Smooth muscle cell (in vitro differentiated cells): ENCODE results near the gene C11orf68. TPM values are rescaled to one million over a fixed set of nuclear protein-coding genes. Genes with fewer than 3 reads are reported as not detected.

Experiments used
- DNase-seq: peaks from one replicate; lab custom pipeline; 2025; ENCODE audit not compliant: unreplicated experiment; lab: John Stamatoyannopoulos, UW
- H2AFZ ChIP-seq: fragments of 200-600 bp; sonication (generic); 2 replicates; pipeline ENCODE4 v1.6.0; 2016; ENCODE audit warnings: antibody characterized with exemption, low read depth, mild to moderate bottlenecking
- H3F3A ChIP-seq: fragments of 200-600 bp; sonication (generic); 2 replicates; pipeline ENCODE4 v1.6.0; 2017; ENCODE audit warnings: antibody characterized with exemption, low read depth
- H3K27ac ChIP-seq: fragments of 200-600 bp; sonication (generic); 2 replicates; pipeline ENCODE4 v1.5.1; 2016; ENCODE audit warnings: low read depth, mild to moderate bottlenecking
- H3K27me3 ChIP-seq: fragments of 200-600 bp; sonication (generic); 2 replicates; pipeline ENCODE4 v1.6.1; 2016; ENCODE audit warnings: low read depth, mild to moderate bottlenecking
- H3K36me3 ChIP-seq: fragments of 200-600 bp; sonication (generic); 2 replicates; pipeline ENCODE4 v1.5.1; 2016; ENCODE audit warnings: low read depth
- H3K4me1 ChIP-seq: fragments of 200-600 bp; sonication (generic); 2 replicates; pipeline ENCODE4 v1.5.1; 2016; ENCODE audit warnings: low read depth
- H3K4me2 ChIP-seq: fragments of 200-600 bp; sonication (generic); 2 replicates; pipeline ENCODE4 v1.6.0; 2016; ENCODE audit warnings: mild to moderate bottlenecking
- H3K4me3 ChIP-seq: fragments of 200-600 bp; sonication (generic); 2 replicates; pipeline ENCODE4 v1.5.1; 2016; ENCODE audit warnings: mild to moderate bottlenecking
- H3K79me2 ChIP-seq: fragments of 200-600 bp; sonication (generic); 2 replicates; pipeline ENCODE4 v1.6.0; 2016; ENCODE audit warnings: low read depth, mild to moderate bottlenecking
- H3K9ac ChIP-seq: fragments of 200-600 bp; sonication (generic); 2 replicates; pipeline ENCODE4 v1.6.0; 2016; ENCODE audit warnings: low read depth
- H3K9me3 ChIP-seq: fragments of 200-600 bp; sonication (generic); replicated peaks from 2 replicates; pipeline ENCODE4 v1.5.1; 2016; ENCODE audit warnings: low read depth
- H4K20me1 ChIP-seq: fragments of 200-600 bp; sonication (generic); 2 replicates; pipeline ENCODE4 v1.6.0; 2016; ENCODE audit warnings: low read depth
- WGBS: methylation state at CpG from one replicate; pipeline ENCODE4 v1.1.7; 2016; ENCODE audit warnings: low lambda C conversion rate; 5-methylcytosine and 5-hydroxymethylcytosine counted together
- polyA plus RNA-seq: library from polyadenylated mRNA; unstranded; fragments of >200 nt; fragmentation: Nextera tagmentation; extraction: Ambion mirVana; gene quantifications from 2 replicates; pipeline ENCODE4 v1.2.1, GENCODE V29; 2016
- total RNA-seq: library from RNA; depleted of rRNA; stranded (reverse); fragments of >200 nt; gene quantifications from 2 replicates; pipeline ENCODE4 v1.2.3, GENCODE V29; 2014
- TF ChIP-seq, protein P1 (sequence below): fragments of 200-600 bp; sonication (generic); IDR thresholded peaks from 2 replicates; pipeline ENCODE4 v1.5.1; 2017; ENCODE audit warnings: borderline replicate concordance, mild to moderate bottlenecking, antibody characterized with exemption; ENCODE audit not compliant: insufficient read depth, poor library complexity, severe bottlenecking

C11orf68 gene
- total and polyA plus RNA-seq, 2 experiments from 2014 or later, result 41.2 to 99.5 TPM

DNA sequence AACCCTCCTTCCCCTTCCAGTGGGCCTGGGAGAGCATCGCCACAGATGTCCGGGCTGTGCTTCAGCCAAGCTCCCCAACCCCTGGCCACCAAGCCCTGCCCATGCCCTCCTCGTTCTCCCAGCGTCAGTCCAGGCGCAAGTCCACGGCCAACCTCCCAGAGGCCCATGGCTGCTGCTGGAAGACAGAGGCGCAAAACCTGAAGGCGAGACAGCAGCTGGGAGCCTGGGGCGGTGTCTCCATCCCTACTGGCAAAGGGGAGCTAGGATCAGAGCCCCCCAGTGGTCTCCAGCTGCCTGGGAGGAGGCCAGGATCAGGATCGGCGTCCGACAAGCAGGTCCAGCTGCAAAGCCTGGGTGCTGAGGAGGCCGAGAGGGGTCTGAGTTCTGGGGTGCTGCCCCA lies 28.3 kb upstream of the C11orf68 start:
- H3K36me3 ChIP-seq, result no peaks in the 10 kb centered on the region
- no peak for DNase-seq
- WGBS, result 86% methylated on average over 13 of the region's 13 CpGs
- H3K9ac ChIP-seq, result no peak overlapping the region
- no peaks in the 10 kb centered on the region for H3K9me3 ChIP-seq
- H3K4me1 ChIP-seq, result peaks cover 5% of the 10 kb centered on the region
- H3K4me3 ChIP-seq, result no peak overlapping the region
- no peaks in the 10 kb centered on the region for H3K27me3 ChIP-seq
- H3F3A ChIP-seq, result no peaks in the 10 kb centered on the region
- no peaks in the 10 kb centered on the region for H3K79me2 ChIP-seq
- TF ChIP-seq, protein P1, sequence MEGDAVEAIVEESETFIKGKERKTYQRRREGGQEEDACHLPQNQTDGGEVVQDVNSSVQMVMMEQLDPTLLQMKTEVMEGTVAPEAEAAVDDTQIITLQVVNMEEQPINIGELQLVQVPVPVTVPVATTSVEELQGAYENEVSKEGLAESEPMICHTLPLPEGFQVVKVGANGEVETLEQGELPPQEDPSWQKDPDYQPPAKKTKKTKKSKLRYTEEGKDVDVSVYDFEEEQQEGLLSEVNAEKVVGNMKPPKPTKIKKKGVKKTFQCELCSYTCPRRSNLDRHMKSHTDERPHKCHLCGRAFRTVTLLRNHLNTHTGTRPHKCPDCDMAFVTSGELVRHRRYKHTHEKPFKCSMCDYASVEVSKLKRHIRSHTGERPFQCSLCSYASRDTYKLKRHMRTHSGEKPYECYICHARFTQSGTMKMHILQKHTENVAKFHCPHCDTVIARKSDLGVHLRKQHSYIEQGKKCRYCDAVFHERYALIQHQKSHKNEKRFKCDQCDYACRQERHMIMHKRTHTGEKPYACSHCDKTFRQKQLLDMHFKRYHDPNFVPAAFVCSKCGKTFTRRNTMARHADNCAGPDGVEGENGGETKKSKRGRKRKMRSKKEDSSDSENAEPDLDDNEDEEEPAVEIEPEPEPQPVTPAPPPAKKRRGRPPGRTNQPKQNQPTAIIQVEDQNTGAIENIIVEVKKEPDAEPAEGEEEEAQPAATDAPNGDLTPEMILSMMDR, result no peak
- no peak overlapping the region for H2AFZ ChIP-seq
- no peak overlapping the region for H3K4me2 ChIP-seq
- H3K27ac ChIP-seq, result no peak overlapping the region
- no peaks in the 10 kb centered on the region for H4K20me1 ChIP-seq

DNA sequence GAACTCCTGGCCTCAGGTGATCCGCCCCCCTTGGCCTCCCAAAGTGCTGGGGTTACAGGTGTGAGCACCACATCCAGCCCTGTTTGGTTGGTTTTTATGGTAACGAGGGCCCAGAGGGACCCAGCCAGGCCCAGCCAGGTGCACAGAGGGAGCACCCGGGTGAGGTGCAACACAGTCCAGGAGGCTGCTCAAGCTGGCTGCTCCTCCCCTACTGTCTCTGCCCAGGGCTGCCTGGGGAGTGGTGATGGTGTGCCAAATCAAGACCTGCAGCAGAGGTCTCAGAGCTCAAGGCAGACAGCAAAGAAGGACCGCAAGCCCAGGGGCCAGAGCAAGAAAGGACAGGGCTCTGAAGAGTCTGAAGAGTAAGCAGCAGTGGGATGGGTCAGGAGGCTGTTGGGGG lies 27.8 kb upstream of the C11orf68 start:
- no peaks in the 10 kb centered on the region for H3K9me3 ChIP-seq
- TF ChIP-seq, protein P1, result no peak
- H3K9ac ChIP-seq, result no peak overlapping the region
- H3K27ac ChIP-seq, result no peak overlapping the region
- peaks cover 5% of the 10 kb centered on the region for H3K4me1 ChIP-seq
- H2AFZ ChIP-seq, result no peak overlapping the region
- H3K4me3 ChIP-seq, result no peak overlapping the region
- H3K79me2 ChIP-seq, result no peaks in the 10 kb centered on the region
- H3K4me2 ChIP-seq, result no peak overlapping the region
- no peaks in the 10 kb centered on the region for H4K20me1 ChIP-seq
- no peaks in the 10 kb centered on the region for H3F3A ChIP-seq
- H3K27me3 ChIP-seq, result no peaks in the 10 kb centered on the region
- WGBS, result 89% methylated on average over 4 of the region's 4 CpGs
- DNase-seq, result no peak
- no peaks in the 10 kb centered on the region for H3K36me3 ChIP-seq

DNA sequence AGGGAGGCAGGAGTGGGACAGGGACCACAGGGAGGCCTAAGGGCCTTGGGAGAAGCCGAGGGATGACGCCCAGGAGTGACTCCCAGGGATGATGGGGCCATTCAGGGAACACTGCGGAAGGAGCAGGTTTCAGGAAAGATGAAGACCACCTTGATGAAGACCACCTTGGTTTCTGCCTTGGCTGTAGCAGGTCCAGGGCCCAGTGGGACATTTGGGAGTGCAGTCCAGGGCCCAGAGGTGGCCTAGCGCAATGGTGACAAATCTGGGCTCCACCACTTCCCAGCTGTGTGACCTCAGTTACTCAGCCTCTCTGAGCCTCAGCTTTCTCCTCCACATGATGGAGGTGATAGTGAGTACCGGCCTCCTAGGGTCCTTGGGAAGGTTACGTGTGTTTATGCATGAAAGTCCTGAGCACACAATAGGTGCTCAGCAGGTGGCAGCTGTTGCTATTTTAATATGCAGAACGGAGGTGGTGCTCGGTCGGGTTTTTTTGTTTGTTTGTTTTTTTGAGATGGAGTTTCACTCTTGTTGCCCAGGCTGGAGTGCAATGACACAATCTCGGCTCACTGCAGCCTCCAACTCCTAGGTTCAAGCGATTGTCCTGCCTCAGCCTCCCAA lies 27.2 kb upstream of the C11orf68 start:
- TF ChIP-seq, protein P1, result no peak

DNA sequence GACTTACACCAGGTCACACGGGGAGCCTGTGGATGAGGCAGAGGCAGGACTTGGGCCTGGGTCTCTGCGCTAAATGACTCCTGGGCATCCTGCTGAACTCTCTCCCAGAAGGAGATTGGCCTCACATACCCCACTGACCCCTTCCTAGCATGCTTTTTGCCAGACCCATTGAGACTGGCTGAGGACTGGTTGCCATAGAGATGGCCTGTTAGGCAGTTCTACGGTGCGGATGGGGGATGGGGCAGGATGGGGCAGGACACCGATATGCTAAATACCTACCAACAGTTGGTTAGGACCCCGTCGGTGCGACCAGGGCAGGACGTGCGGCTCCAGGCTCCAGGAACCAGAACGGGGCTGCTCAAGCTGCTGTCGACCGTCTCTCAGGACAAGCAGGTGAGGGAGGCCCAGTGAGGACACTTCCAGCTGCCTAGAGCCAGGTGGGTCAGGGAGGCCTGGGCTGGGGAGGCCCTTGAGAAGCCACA lies 26.6 kb upstream of the C11orf68 start, which contains the start of gene TSGA10IP:
TSGA10IP (plus strand) TSS at position 51 of the 482 bp plus-strand sequence; CDS start at position 247, 196 bp downstream.
- no peak within 1 kb of the TSS for H3K9ac ChIP-seq
- no peaks in the 10 kb centered on the region for H4K20me1 ChIP-seq
- H3K9me3 ChIP-seq, result no peaks in the 10 kb centered on the region
- no peaks in the 10 kb centered on the region for H3K27me3 ChIP-seq
- no peak within 1 kb of the TSS for H2AFZ ChIP-seq
- peaks cover 5% of the 10 kb centered on the region for H3K4me1 ChIP-seq
- 65% methylated on average over 13 of the region's 13 CpGs for WGBS
- DNase-seq, result no peak
- no peak within 1 kb of the TSS for H3K4me3 ChIP-seq
- H3K4me2 ChIP-seq, result no peak within 1 kb of the TSS
- no peaks in the 10 kb centered on the region for H3K79me2 ChIP-seq
- H3K36me3 ChIP-seq, result no peaks in the 10 kb centered on the region
- no peak within 1 kb of the TSS for H3K27ac ChIP-seq
- TF ChIP-seq, protein P1, result no peak
- no peaks in the 10 kb centered on the region for H3F3A ChIP-seq

More for the DNA sequence above, 27.2 kb upstream of the C11orf68 start:
- Histone ChIP-seq H3K9ac (no peak overlapping the region), H3K9me3 (no peaks in the 10 kb centered on the region), H3F3A (no peaks in the 10 kb centered on the region), H3K27me3 (no peaks in the 10 kb centered on the region), H3K4me3 (no peak overlapping the region), H4K20me1 (no peaks in the 10 kb centered on the region), H3K79me2 (no peaks in the 10 kb centered on the region), H3K36me3 (no peaks in the 10 kb centered on the region), H3K4me1 (peaks cover 5% of the 10 kb centered on the region), H3K4me2 (no peak overlapping the region), H2AFZ (no peak overlapping the region), H3K27ac (no peak overlapping the region)
- 78% methylated on average over 11 of the region's 11 CpGs for WGBS
- no peak for DNase-seq
